A549 (cell line): ENCODE data around the gene UBL7. TPM values are rescaled to one million over a fixed set of nuclear protein-coding genes. Genes with fewer than 3 reads are reported as not detected.

ENCODE experiments used
- ATAC-seq, 2 experiments: fragments of 200-7000 bp in 1 of 2; fragments of >200 bp in 1 of 2; cut with Nextera tagmentation in 1 of 2; cut with Tn5 transposase in 1 of 2; 3 replicates each; pipeline versions ENCODE4 v1.8.0 to v1.9.1; 2018 to 2020; ENCODE audit warnings: mild to moderate bottlenecking in 1 of 2, moderate library complexity in 1 of 2
- CTCF ChIA-PET: fragments of 300-600 bp; sonication (Branson Sonifier 250); formaldehyde crosslinking; extraction: SDS; loops from one replicate; lab custom pipeline; 2021; ENCODE audit warnings: antibody characterized with exemption, inconsistent platforms; lab: Yijun Ruan, JAX
- POLR2A ChIA-PET: fragments of 350-600 bp; formaldehyde crosslinking; extraction: SDS; loops from one replicate; lab custom pipeline; 2021; ENCODE audit warnings: antibody characterized with exemption, inconsistent platforms; lab: Yijun Ruan, JAX
- DNase-seq, 2 experiments: peaks; one replicate each; pipeline versions ENCODE4 v3.0.0 to v3.0.0-alpha.2; 2011 to 2016; ENCODE audit warnings: low read depth in 1 of 2, low spot score in 1 of 2
- FAIRE-seq: peaks from 2 replicates; lab custom pipeline; 2011; peaks lifted over from hg19 to GRCh38; lab: Jason Lieb, UNC
- H3K27ac ChIP-seq, 2 experiments: fragments of >200 bp; sonication (Bioruptor Twin); formaldehyde crosslinking; 3 replicates each; pipeline ENCODE4 v1.5.1; 2016 to 2017
- H3K4me1 ChIP-seq: fragments of >200 bp; sonication (Bioruptor Twin); formaldehyde crosslinking; 3 replicates; pipeline ENCODE4 v1.6.1; 2016
- H3K4me2 ChIP-seq: fragments of >200 bp; sonication (Bioruptor Twin); formaldehyde crosslinking; 3 replicates; pipeline ENCODE4 v1.6.1; 2016
- H3K4me3 ChIP-seq: fragments of >200 bp; sonication (Bioruptor Twin); formaldehyde crosslinking; 3 replicates; pipeline ENCODE4 v1.5.1; 2016
- H3K9me3 ChIP-seq: fragments of >200 bp; sonication (Bioruptor Twin); formaldehyde crosslinking; 3 replicates; pipeline ENCODE4 v1.6.1; 2016
- ATOH8 ChIP-seq: fragments of 250-450 bp; sonication (Bioruptor Pico); IDR thresholded peaks from 2 replicates; pipeline ENCODE4 v1.5.0; 2020; ENCODE audit warnings: low read depth, mild to moderate bottlenecking, moderate library complexity
- CEBPB ChIP-seq, 2 experiments: fragments of >200 bp in 1 of 2; sonication (Bioruptor Twin) in 1 of 2; formaldehyde crosslinking in 1 of 2; IDR thresholded peaks; 2 replicates each; pipeline ENCODE4 v1.6.1; 2012 to 2016
- CHD2 ChIP-seq: fragments of 150-350 bp; IDR thresholded peaks from 2 replicates; pipeline ENCODE4 v1.6.1; 2014; ENCODE audit warnings: low read length; ENCODE audit not compliant: partially characterized antibody
- CHD4 ChIP-seq: fragments of 200-600 bp; sonication (generic); IDR thresholded peaks from 2 replicates; pipeline ENCODE4 v1.6.1; 2016; ENCODE audit warnings: antibody characterized with exemption, mild to moderate bottlenecking, borderline replicate concordance
- CTCF ChIP-seq: fragments of >200 bp; sonication (Bioruptor Twin); formaldehyde crosslinking; IDR thresholded peaks from 3 replicates; pipeline ENCODE4 v1.5.1; 2016
- EHMT2 ChIP-seq: fragments of 200-600 bp; sonication (generic); IDR thresholded peaks from 2 replicates; pipeline ENCODE4 v1.6.1; 2016; ENCODE audit warnings: antibody characterized with exemption, low read depth, mild to moderate bottlenecking, moderate library complexity
- ELK1 ChIP-seq: fragments of 150-350 bp; IDR thresholded peaks from 2 replicates; pipeline ENCODE4 v1.6.1; 2014; ENCODE audit warnings: low read depth, mild to moderate bottlenecking, low read length
- EP300 ChIP-seq, 2 experiments: fragments of >200 bp; sonication (Bioruptor Twin); formaldehyde crosslinking; IDR thresholded peaks; 2 replicates in 1 of 2; 3 replicates in 1 of 2; pipeline ENCODE4 v1.6.1; 2016 to 2017
- ESRRA ChIP-seq: fragments of 150-350 bp; IDR thresholded peaks from 2 replicates; pipeline ENCODE4 v1.6.1; 2014; ENCODE audit warnings: mild to moderate bottlenecking, low read length, borderline replicate concordance
- FOSL2 ChIP-seq, 2 experiments: fragments of 450-650 bp in 1 of 2; fragments of >200 bp in 1 of 2; sonication (Bioruptor Twin) in 1 of 2; formaldehyde crosslinking; IDR thresholded peaks; 2 replicates each; pipeline versions ENCODE4 v1.5.0 to v1.6.1; 2016 to 2020; ENCODE audit warnings: mild to moderate bottlenecking in 1 of 2, moderate library complexity in 1 of 2
- HES2 ChIP-seq: fragments of >200 bp; sonication (Bioruptor Twin); formaldehyde crosslinking; IDR thresholded peaks from 2 replicates; pipeline ENCODE4 v1.6.1; 2016
- HEYL ChIP-seq: fragments of 250-450 bp; sonication (Bioruptor Pico); IDR thresholded peaks from 2 replicates; pipeline ENCODE4 v1.8.0; 2021; ENCODE audit warnings: mild to moderate bottlenecking, moderate library complexity
- HOXB5 ChIP-seq: fragments of 250-450 bp; sonication (Bioruptor Pico); IDR thresholded peaks from 2 replicates; pipeline ENCODE4 v1.5.0; 2020; ENCODE audit warnings: mild to moderate bottlenecking, moderate library complexity
- JUN ChIP-seq, 2 experiments: fragments of >200 bp; sonication (Bioruptor Twin); formaldehyde crosslinking; IDR thresholded peaks; 2 replicates in 1 of 2; 3 replicates in 1 of 2; pipeline ENCODE4 v1.6.1; 2016 to 2017
- JUNB ChIP-seq: fragments of >200 bp; sonication (Bioruptor Twin); formaldehyde crosslinking; IDR thresholded peaks from 2 replicates; pipeline ENCODE4 v1.6.1; 2016
- KDM1A ChIP-seq: fragments of 200-600 bp; sonication (generic); IDR thresholded peaks from 2 replicates; pipeline ENCODE4 v1.6.1; 2016; ENCODE audit warnings: low read depth, mild to moderate bottlenecking
- MAFK ChIP-seq: fragments of 450-650 bp; IDR thresholded peaks from 2 replicates; pipeline ENCODE4 v1.6.1; 2014; ENCODE audit not compliant: partially characterized antibody
- NPAS2 ChIP-seq: fragments of 250-450 bp; sonication (Bioruptor Pico); IDR thresholded peaks from 2 replicates; pipeline ENCODE4 v1.8.0; 2022; ENCODE audit warnings: mild to moderate bottlenecking, moderate library complexity, borderline replicate concordance
- PHF8 ChIP-seq: fragments of 200-600 bp; sonication (generic); IDR thresholded peaks from 2 replicates; pipeline ENCODE4 v1.6.1; 2016; ENCODE audit warnings: low read depth, mild to moderate bottlenecking, antibody characterized with exemption, moderate library complexity, borderline replicate concordance
- RARB ChIP-seq: fragments of 250-450 bp; sonication (Bioruptor Pico); IDR thresholded peaks from 2 replicates; pipeline ENCODE4 v1.8.0; 2021; ENCODE audit warnings: mild to moderate bottlenecking, moderate library complexity
- RCOR1 ChIP-seq: fragments of 150-350 bp; IDR thresholded peaks from 2 replicates; pipeline ENCODE4 v1.6.1; 2014; ENCODE audit warnings: antibody characterized with exemption, low read length, low read depth
- RNF2 ChIP-seq: fragments of 200-600 bp; sonication (generic); IDR thresholded peaks from 2 replicates; pipeline ENCODE4 v1.6.1; 2016; ENCODE audit warnings: low read depth, mild to moderate bottlenecking, antibody characterized with exemption, moderate library complexity, borderline replicate concordance
- SMC3 ChIP-seq: fragments of >200 bp; sonication (Bioruptor Twin); formaldehyde crosslinking; IDR thresholded peaks from 3 replicates; pipeline ENCODE4 v1.6.1; 2018; ENCODE audit warnings: inconsistent platforms
- SREBF2 ChIP-seq: fragments of 450-650 bp; IDR thresholded peaks from 2 replicates; pipeline ENCODE4 v1.6.1; 2014; ENCODE audit warnings: mild to moderate bottlenecking, moderate library complexity
- TFCP2L1 ChIP-seq: fragments of 250-450 bp; sonication (Bioruptor Pico); IDR thresholded peaks from 2 replicates; pipeline ENCODE4 v1.5.0; 2021; ENCODE audit warnings: mild to moderate bottlenecking
- TP53 ChIP-seq: fragments of 250-450 bp; sonication (Bioruptor Pico); IDR thresholded peaks from 2 replicates; pipeline ENCODE4 v1.5.0; 2021; ENCODE audit warnings: mild to moderate bottlenecking, moderate library complexity
- USF2 ChIP-seq: fragments of 450-650 bp; IDR thresholded peaks from 2 replicates; pipeline ENCODE4 v1.6.1; 2014; ENCODE audit warnings: antibody characterized with exemption
- WGBS: methylation state at CpG from one replicate; pipeline ENCODE4 v1.1.6; 2017; ENCODE audit errors: missing lambda C conversion rate; 5-methylcytosine and 5-hydroxymethylcytosine counted together
- polyA plus RNA-seq, 4 experiments: library from polyadenylated mRNA; depleted of rRNA in 3 of 4; stranded (reverse); fragments of >200 nt; fragmentation: RNase III in 1 of 4; extraction: RNeasy Plus Mini Kit Qiagen cat#74134 plus additional on column Dnase treatment in 1 of 4; gene quantifications; 2 replicates in 3 of 4; 3 replicates in 1 of 4; pipeline ENCODE4 v1.2.3, GENCODE V29; 2011 to 2017
- TF ChIP-seq, protein P1 (sequence below): fragments of 250-450 bp; sonication (Bioruptor Pico); IDR thresholded peaks from 2 replicates; pipeline ENCODE4 v1.5.0; 2021; ENCODE audit warnings: mild to moderate bottlenecking, moderate library complexity, borderline replicate concordance
- TF ChIP-seq, protein P2 (sequence below): IDR thresholded peaks from 2 replicates; pipeline ENCODE4 v1.6.1; 2012; ENCODE audit warnings: low read depth, borderline replicate concordance

UBL7 gene
- polyA plus RNA-seq, 2 of the 4 experiments (the other 2 are of a cell fraction): 32.6 to 48.5 TPM

DNA sequence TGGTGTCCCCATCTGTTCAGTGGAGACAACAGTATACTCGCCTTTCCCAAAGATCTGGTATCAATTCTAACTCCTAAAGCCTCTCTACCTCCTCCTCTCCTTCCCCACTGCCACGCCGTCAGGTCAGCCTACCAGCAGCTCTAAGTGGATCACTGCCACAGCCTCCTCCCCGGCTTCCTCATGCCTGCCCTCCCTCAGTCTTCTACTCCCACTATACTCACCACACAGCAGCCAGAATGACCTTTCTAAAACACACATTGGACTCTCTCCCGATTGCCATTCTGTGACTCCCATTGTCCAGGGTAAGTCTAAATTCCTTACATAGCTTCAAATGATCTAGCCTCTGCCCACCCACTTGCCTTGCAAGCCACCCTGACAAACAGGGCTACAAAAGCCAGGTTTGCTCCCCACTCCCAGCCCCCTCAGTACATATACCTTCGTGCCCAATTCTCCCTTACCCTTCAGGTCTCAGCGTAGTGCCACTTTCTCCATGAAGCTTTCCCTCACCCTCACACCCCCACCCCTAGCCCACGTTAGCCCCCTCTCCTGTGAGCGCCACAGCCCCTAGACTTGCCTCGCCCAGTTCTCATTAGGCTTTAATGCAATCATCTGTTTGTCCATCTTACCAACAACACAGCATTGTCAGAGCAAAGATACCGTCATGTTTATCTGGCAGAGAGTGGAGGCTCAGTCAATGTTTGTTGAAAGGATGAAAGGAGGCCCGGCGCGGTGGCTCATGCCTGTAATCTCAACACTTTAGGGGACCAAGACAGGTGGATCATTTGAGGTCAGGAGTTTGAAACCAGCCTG, 17.7 kb downstream of the UBL7 start:
- H3K4me3 ChIP-seq: no peak overlapping the region
- no peaks in the 10 kb centered on the region for H3K9me3 ChIP-seq
- CTCF ChIA-PET: interaction anchor here (0.8 to 36.0 kb wide), 3 partner anchors 8 to 65 kb away, joined by 3 to 681 read pairs (median 3); partner anchors contain the start of gene CYP11A1
- WGBS: 77% methylated on average over 12 of the region's 14 CpGs
- no peaks in the 10 kb centered on the region for H3K4me1 ChIP-seq
- TF ChIP-seq, protein P1, sequence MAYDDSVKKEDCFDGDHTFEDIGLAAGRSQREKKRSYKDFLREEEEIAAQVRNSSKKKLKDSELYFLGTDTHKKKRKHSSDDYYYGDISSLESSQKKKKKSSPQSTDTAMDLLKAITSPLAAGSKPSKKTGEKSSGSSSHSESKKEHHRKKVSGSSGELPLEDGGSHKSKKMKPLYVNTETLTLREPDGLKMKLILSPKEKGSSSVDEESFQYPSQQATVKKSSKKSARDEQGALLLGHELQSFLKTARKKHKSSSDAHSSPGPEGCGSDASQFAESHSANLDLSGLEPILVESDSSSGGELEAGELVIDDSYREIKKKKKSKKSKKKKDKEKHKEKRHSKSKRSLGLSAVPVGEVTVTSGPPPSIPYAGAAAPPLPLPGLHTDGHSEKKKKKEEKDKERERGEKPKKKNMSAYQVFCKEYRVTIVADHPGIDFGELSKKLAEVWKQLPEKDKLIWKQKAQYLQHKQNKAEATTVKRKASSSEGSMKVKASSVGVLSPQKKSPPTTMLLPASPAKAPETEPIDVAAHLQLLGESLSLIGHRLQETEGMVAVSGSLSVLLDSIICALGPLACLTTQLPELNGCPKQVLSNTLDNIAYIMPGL: no peak
- no peak for TF ChIP-seq EHMT2
- no peak for TF ChIP-seq MAFK
- no peak for TF ChIP-seq HES2
- TF ChIP-seq RCOR1: no peak
- TF ChIP-seq SMC3: no peak
- TF ChIP-seq, protein P2, sequence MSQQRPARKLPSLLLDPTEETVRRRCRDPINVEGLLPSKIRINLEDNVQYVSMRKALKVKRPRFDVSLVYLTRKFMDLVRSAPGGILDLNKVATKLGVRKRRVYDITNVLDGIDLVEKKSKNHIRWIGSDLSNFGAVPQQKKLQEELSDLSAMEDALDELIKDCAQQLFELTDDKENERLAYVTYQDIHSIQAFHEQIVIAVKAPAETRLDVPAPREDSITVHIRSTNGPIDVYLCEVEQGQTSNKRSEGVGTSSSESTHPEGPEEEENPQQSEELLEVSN: no peak
- no peak for TF ChIP-seq ATOH8 (CRISPR knock-in tag)
- TF ChIP-seq CHD4: no peak
- TF ChIP-seq KDM1A: no peak
- TF ChIP-seq CEBPB (IDR thresholded peaks at IDR 0.05): no peak
- no peak for TF ChIP-seq JUNB
- no peak for TF ChIP-seq RARB (CRISPR knock-in tag)
- TF ChIP-seq HEYL (CRISPR knock-in tag): no peak
- TF ChIP-seq TFCP2L1 (CRISPR knock-in tag): no peak
- TF ChIP-seq CTCF: no peak
- TF ChIP-seq EP300 (IDR thresholded peaks at IDR 0.05): no peak
- no peak for TF ChIP-seq ELK1
- TF ChIP-seq SREBF2: no peak
- TF ChIP-seq, all 56 proteins: peak for 0
- FAIRE-seq (no peak), ATAC-seq (no peak), DNase-seq (no peak)
- POLR2A ChIA-PET: no interaction called here
- H3K4me2 ChIP-seq: no peak overlapping the region
- H3K27ac ChIP-seq: no peak overlapping the region

DNA sequence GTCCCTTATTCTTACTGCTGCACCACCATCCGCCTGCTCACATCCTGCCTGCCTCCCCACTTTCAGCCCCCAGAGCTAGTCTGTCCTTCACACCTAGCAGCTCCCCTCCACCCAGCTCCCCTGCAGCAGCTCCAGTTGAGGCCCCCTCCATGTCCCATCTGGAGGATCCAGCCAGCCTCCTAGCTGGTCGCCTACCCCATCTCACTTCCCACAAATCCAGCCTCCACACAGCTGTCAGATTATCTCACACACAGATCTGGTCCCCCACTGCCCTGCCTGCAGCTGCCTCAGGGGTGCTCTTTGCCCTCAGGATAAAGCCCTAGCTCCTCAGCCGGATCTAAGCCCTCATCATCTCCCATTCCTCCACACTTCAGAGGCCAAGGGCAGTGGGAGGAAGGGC, 18.4 kb downstream of the UBL7 start:
- H3K4me2 ChIP-seq: no peak overlapping the region
- no peak for TF ChIP-seq HEYL (CRISPR knock-in tag)
- no peak for TF ChIP-seq TP53 (CRISPR knock-in tag)
- no peak for TF ChIP-seq FOSL2 (IDR thresholded peaks at IDR 0.05)
- TF ChIP-seq FOSL2 (CRISPR knock-in tag; IDR thresholded peaks at IDR 0.05): no peak
- no peak for TF ChIP-seq JUN (IDR thresholded peaks at IDR 0.05)
- no peak for TF ChIP-seq CHD2
- TF ChIP-seq RNF2: no peak
- no peak for TF ChIP-seq HOXB5 (CRISPR knock-in tag)
- no peak for TF ChIP-seq PHF8
- no peak for TF ChIP-seq NPAS2 (CRISPR knock-in tag)
- no peak for TF ChIP-seq USF2
- no peak for TF ChIP-seq ESRRA

More for the DNA sequence above, 18.4 kb downstream of the UBL7 start:
- H3K9me3 ChIP-seq: no peaks in the 10 kb centered on the region
- no peak overlapping the region for H3K27ac ChIP-seq
- FAIRE-seq (no peak), ATAC-seq (no peak), DNase-seq (no peak)
- ChIA-PET CTCF (interaction anchor here (0.8 to 36.0 kb wide), 3 partner anchors 9 to 64 kb away, joined by 3 to 681 read pairs (median 3); partner anchors contain the start of gene CYP11A1), POLR2A (no interaction called here)
- 87% methylated on average over 3 of the region's 3 CpGs for WGBS
- H3K4me3 ChIP-seq: no peak overlapping the region
- H3K4me1 ChIP-seq: no peaks in the 10 kb centered on the region
